H1 (cell line): ENCODE results near the gene ZNF446.

Experiments
- ASH2L ChIP-seq: fragments of 200-600, 300-600 bp; sonication (generic); IDR thresholded peaks from one replicate; pipeline ENCODE4 v1.7.1; 2017; ENCODE audit warnings: low read length
- ATF3 ChIP-seq: IDR thresholded peaks from 2 replicates; pipeline ENCODE4 v1.6.1; 2011; ENCODE audit warnings: low read depth, mild to moderate bottlenecking, low read length; ENCODE audit not compliant: insufficient read depth
- CBX5 ChIP-seq: fragments of 300-800, 300-1000 bp; sonication (generic); IDR thresholded peaks from 2 replicates; pipeline ENCODE4 v1.7.1; 2016; ENCODE audit warnings: antibody characterized with exemption, low read length, low read depth
- CHD2 ChIP-seq: IDR thresholded peaks from 2 replicates; pipeline ENCODE4 v1.6.1; 2012; ENCODE audit warnings: low read length, improper control_type of control experiment
- CTCF ChIP-seq, 3 experiments: IDR thresholded peaks; 1 replicate in 2 of 3; 2 replicates in 1 of 3; pipeline versions ENCODE4 v1.5.1 to v1.6.1; 2011; ENCODE audit warnings: low read length in 3 of 3, mild to moderate bottlenecking in 3 of 3, inconsistent platforms in 2 of 3, low read depth in 1 of 3, moderate library complexity in 1 of 3; ENCODE audit not compliant: insufficient read depth in 1 of 3; ENCODE audit errors: control extremely low read depth in 1 of 3
- EP300 ChIP-seq, 2 experiments: IDR thresholded peaks; 1 replicate in 1 of 2; 2 replicates in 1 of 2; pipeline ENCODE4 v1.6.1; 2011 to 2012; ENCODE audit warnings: low read depth in 2 of 2, low read length in 2 of 2, mild to moderate bottlenecking in 2 of 2, borderline replicate concordance in 1 of 2, inconsistent platforms in 1 of 2, moderate library complexity in 1 of 2
- GABPA ChIP-seq: IDR thresholded peaks from 2 replicates; pipeline ENCODE4 v1.6.1; 2011; ENCODE audit warnings: mild to moderate bottlenecking, low read length, moderate library complexity, borderline replicate concordance; ENCODE audit not compliant: insufficient read depth
- MAFK ChIP-seq: IDR thresholded peaks from 2 replicates; pipeline ENCODE4 v1.6.1; 2012; ENCODE audit warnings: low read depth, mild to moderate bottlenecking, improper control_type of control experiment, low read length
- NRF1 ChIP-seq: IDR thresholded peaks from 2 replicates; pipeline ENCODE4 v1.6.1; 2011; ENCODE audit warnings: mild to moderate bottlenecking, low read depth, low read length, improper control_type of control experiment
- POLR2A ChIP-seq, 2 experiments: IDR thresholded peaks; 1 replicate in 1 of 2; 2 replicates in 1 of 2; pipeline ENCODE4 v1.6.1; 2011; ENCODE audit warnings: low read depth in 2 of 2, low read length in 2 of 2, mild to moderate bottlenecking in 2 of 2; ENCODE audit errors: control extremely low read depth in 1 of 2
- POLR2AphosphoS5 ChIP-seq: IDR thresholded peaks from 2 replicates; pipeline ENCODE4 v1.6.1; 2011; ENCODE audit warnings: low read depth, low read length
- RNF2 ChIP-seq: fragments of 200-900, 300-1000 bp; sonication (generic); IDR thresholded peaks from 2 replicates; pipeline ENCODE4 v1.7.1; 2016; ENCODE audit warnings: borderline replicate concordance, low read depth, mild to moderate bottlenecking, antibody characterized with exemption, low read length; ENCODE audit not compliant: poor library complexity, severe bottlenecking; ENCODE audit errors: missing control alignments
- TF ChIP-seq, protein P1 (sequence below): IDR thresholded peaks from 2 replicates; pipeline ENCODE4 v1.6.1; 2011; ENCODE audit warnings: low read length, improper control_type of control experiment

GRCh38 chr19:58466089-58466759 is 9.9 kb upstream of the ZNF446 start:
- TF ChIP-seq CTCF (IDR thresholded peaks at IDR 0.05; ENCODE audit: control extremely low read depth in 1 of 3, insufficient read depth in 1 of 3, low read depth in 1 of 3, low read length in 3 of 3) (no peak), EP300 (IDR thresholded peaks at IDR 0.05; ENCODE audit: borderline replicate concordance in 1 of 2, low read depth in 2 of 2, low read length in 2 of 2) (no peak), ASH2L (no peak), MAFK (no peak), CBX5 (no peak), POLR2A (IDR thresholded peaks at IDR 0.05; ENCODE audit: control extremely low read depth in 1 of 2, low read depth in 2 of 2, low read length in 2 of 2) (no peak), POLR2AphosphoS5 (no peak), RNF2 (no peak), NRF1 (no peak), GABPA (no peak), CHD2 (no peak), ATF3 (no peak)
- TF ChIP-seq, protein P1, sequence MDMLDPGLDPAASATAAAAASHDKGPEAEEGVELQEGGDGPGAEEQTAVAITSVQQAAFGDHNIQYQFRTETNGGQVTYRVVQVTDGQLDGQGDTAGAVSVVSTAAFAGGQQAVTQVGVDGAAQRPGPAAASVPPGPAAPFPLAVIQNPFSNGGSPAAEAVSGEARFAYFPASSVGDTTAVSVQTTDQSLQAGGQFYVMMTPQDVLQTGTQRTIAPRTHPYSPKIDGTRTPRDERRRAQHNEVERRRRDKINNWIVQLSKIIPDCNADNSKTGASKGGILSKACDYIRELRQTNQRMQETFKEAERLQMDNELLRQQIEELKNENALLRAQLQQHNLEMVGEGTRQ, result no peak
